SK-N-SH treated with all-trans-retinoic acid at 6 μM for 48 hours (cell line): ENCODE measurements around the gene ABCC1.

ENCODE experiments used
- ARNTL ChIP-seq: fragments of 450-650 bp; formaldehyde crosslinking; IDR thresholded peaks from 2 replicates; pipeline ENCODE4 v1.5.0; 2020; ENCODE audit warnings: low read depth, mild to moderate bottlenecking, moderate library complexity, borderline replicate concordance
- GLIS3 ChIP-seq: fragments of 250-450 bp; sonication (Bioruptor Pico); IDR thresholded peaks from 2 replicates; pipeline ENCODE4 v1.5.0; 2020; ENCODE audit warnings: mild to moderate bottlenecking, moderate library complexity
- PPARA ChIP-seq: fragments of 250-450 bp; sonication (Bioruptor Pico); IDR thresholded peaks from 2 replicates; pipeline ENCODE4 v1.5.0; 2020; ENCODE audit warnings: mild to moderate bottlenecking, borderline replicate concordance
- ZFP3 ChIP-seq: fragments of 250-450 bp; sonication (Bioruptor Pico); IDR thresholded peaks from 2 replicates; pipeline ENCODE4 v1.5.0; 2020; ENCODE audit warnings: mild to moderate bottlenecking, moderate library complexity
- TF ChIP-seq, protein P1 (sequence below): fragments of 250-450 bp; sonication (Bioruptor Pico); IDR thresholded peaks from 2 replicates; pipeline ENCODE4 v1.5.1; 2020; ENCODE audit warnings: low read depth, mild to moderate bottlenecking, moderate library complexity
- TF ChIP-seq, protein P2 (sequence below): fragments of 250-450 bp; sonication (Bioruptor Pico); IDR thresholded peaks from 2 replicates; pipeline ENCODE4 v1.8.0; 2021; ENCODE audit warnings: low read depth, mild to moderate bottlenecking, moderate library complexity, borderline replicate concordance
- TF ChIP-seq, protein P3 (sequence below): fragments of 250-450 bp; sonication (Bioruptor Pico); IDR thresholded peaks from 2 replicates; pipeline ENCODE4 v1.8.0; 2020; ENCODE audit warnings: mild to moderate bottlenecking, moderate library complexity, borderline replicate concordance

DNA sequence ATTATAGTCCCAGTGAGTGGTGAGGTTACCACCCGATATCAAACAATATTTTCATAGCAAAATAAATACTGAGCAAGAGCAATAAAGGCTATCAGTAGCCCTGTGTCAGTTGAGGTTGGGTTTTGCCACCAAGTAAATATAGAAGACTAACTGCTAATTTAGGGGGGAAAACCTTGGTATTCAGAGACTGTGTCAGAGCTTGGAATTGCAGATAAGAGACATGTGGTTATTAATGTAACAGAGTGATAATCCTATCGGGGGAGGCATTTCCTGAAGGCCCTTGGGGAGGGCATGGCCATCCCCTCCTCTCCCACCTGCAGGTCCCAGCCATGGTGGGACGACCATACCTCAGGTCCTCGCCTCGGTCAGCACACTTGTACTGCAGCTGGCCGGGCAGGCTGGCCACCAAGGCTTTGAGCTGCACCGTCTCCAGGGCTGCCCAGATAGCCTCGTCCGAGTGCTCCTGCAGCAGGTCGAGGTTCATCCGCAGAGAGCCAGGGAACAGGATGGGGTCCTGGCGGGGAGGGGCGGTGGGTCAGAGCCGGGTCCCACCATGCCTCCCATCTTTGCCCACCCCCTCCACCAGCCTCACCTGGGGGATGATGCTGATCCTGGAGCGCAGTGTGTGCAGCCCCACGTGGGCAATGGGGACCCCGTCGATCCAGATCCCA, 205.0 kb downstream of the ABCC1 start:
- TF ChIP-seq GLIS3 (CRISPR knock-in tag) (no peak), PPARA (CRISPR knock-in tag) (no peak), ZFP3 (CRISPR knock-in tag) (no peak), ARNTL (no peak)
- TF ChIP-seq, protein P1, sequence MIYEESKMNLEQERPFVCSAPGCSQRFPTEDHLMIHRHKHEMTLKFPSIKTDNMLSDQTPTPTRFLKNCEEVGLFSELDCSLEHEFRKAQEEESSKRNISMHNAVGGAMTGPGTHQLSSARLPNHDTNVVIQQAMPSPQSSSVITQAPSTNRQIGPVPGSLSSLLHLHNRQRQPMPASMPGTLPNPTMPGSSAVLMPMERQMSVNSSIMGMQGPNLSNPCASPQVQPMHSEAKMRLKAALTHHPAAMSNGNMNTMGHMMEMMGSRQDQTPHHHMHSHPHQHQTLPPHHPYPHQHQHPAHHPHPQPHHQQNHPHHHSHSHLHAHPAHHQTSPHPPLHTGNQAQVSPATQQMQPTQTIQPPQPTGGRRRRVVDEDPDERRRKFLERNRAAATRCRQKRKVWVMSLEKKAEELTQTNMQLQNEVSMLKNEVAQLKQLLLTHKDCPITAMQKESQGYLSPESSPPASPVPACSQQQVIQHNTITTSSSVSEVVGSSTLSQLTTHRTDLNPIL (CRISPR knock-in tag), result no peak
- TF ChIP-seq, protein P2, sequence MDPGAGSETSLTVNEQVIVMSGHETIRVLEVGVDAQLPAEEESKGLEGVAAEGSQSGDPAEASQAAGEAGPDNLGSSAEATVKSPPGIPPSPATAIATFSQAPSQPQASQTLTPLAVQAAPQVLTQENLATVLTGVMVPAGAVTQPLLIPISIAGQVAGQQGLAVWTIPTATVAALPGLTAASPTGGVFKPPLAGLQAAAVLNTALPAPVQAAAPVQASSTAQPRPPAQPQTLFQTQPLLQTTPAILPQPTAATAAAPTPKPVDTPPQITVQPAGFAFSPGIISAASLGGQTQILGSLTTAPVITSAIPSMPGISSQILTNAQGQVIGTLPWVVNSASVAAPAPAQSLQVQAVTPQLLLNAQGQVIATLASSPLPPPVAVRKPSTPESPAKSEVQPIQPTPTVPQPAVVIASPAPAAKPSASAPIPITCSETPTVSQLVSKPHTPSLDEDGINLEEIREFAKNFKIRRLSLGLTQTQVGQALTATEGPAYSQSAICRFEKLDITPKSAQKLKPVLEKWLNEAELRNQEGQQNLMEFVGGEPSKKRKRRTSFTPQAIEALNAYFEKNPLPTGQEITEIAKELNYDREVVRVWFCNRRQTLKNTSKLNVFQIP (CRISPR knock-in tag), result no peak
- TF ChIP-seq, protein P3, sequence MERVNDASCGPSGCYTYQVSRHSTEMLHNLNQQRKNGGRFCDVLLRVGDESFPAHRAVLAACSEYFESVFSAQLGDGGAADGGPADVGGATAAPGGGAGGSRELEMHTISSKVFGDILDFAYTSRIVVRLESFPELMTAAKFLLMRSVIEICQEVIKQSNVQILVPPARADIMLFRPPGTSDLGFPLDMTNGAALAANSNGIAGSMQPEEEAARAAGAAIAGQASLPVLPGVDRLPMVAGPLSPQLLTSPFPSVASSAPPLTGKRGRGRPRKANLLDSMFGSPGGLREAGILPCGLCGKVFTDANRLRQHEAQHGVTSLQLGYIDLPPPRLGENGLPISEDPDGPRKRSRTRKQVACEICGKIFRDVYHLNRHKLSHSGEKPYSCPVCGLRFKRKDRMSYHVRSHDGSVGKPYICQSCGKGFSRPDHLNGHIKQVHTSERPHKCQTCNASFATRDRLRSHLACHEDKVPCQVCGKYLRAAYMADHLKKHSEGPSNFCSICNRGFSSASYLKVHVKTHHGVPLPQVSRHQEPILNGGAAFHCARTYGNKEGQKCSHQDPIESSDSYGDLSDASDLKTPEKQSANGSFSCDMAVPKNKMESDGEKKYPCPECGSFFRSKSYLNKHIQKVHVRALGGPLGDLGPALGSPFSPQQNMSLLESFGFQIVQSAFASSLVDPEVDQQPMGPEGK, result no peak
